ENCODE results near the gene PGAM2.
A peak's percentile ranks its signal among the peaks of the same experiment; 100 is the strongest.

PGAM2 gene

DNA sequence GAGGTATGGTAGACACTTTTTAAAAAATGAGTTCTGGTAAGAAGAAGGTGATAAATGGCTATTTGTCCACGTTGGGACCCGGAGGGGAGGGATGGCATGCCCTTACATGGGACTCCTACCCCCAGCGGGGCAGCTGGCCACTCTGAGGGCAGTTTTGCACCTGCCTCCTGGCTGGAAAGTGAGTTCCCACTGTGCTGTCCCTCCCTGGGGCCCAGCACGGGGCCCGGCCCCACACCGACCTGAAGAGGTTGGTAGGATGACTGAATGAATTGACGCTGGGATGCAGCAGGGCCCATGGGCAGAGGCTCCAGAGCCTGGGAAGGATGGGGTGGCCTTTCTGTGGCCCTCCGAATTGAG lies 38.2 kb upstream of the PGAM2 start:
- no peak for DNase-seq

DNA sequence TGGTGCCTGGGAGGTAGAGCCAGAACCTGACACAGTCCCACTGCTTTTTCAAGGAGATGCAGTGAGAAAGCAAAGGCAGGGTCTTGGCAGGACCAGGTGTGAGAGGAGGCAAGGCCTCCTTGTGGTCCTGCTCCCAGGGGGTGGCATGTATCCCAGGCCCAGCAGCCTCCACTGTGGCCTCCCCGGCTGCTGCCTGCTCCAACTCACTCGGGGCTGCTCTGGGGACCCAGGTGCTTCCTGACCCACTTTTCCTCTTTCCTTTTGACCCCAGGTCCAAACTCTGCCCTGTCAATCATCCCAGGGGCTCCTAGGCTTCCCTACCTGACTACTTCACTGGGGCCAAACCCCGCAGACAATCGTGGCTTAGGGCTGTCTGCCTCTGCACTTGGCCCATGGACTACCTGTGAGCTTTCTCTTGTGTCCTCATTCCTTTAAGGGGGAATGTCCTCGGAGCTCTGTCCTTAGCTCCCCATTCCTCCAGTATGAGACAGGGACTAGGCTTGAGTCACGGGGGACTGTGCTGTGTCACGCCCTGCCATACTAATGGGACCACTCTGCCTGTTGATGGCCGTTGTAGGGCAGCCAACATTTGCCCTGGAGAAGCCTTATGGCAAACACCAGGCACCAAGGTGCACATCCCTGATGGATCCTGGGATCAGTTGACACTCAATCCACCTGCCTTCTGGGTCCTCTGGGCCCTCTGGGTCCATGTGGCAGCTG lies 37.6 kb upstream of the PGAM2 start:
- no peak for DNase-seq

DNA sequence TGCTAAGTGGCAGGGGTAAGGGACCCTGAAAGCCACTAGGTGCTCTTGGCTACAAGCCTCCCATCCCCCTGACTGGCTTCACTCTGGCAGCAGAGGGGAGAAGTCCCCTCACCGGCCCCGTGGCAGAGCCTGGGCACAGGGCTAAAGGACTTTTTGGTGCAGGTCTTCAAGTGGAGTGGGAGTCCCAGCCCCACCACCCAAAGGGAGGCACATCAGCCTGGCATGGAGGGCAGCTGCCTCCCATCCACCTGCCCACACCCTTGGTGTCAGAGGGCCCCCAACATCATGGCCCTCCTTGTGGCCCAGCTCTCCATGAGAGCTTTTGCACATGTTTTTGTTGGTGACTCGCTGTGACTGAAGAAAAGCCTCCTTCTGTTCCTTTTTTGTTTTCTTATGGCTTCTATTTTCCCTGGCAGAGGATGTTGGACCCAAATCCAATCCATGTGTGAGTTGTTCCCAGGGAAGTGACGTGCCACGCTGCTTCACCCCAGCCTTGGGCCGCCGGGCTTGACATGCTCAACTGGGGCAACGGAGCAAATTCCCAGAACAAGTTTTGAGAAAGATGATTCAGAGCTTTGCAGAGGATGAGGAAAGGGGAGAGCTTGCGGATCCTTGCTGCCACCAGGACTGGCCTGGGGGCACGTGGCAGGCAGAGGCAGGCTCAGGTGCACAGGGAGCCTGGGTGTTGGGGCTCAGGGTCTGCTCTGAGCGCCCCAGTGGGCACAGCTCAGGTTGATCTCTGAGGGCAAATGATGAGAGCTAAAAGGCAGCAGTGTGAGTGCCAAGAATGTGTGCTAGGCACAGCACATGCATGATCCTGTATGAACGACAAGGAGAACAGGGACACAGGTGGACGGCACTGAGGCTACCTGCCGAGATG lies 36.8 kb upstream of the PGAM2 start:
- no peak for DNase-seq

DNA sequence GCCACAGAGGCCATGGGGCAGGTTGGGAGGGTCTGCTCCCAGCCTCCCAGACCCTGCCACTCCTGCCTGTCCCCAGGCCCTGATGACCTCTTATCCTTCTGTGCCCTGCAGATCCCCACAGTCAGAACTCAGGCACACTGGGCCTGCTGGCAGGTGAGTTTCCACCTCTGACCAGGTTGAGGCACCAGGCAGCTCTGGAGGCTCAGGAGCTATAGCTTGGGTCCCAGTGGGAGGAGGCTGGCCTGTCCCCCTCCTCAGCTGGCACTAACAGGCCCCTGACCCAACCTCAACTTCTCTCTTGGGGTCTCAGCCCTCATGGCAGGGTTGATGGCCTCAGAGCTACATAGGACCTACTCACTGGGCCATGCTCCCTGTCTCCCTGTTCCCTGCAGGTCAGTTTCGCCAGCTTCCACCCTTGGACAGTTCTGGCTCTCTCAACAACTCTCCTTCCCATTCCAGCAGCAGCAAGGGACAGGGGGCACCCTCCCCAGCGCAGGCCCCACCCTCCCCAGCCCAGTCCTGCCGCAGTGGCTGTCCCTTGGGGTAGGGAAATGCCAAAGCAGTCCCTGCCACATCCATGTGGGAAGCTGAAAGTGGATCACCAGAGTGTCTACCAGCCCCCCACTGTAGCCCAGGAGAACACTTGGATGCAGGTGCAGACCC lies 36.1 kb upstream of the PGAM2 start:
- DNase-seq: no peak

DNA sequence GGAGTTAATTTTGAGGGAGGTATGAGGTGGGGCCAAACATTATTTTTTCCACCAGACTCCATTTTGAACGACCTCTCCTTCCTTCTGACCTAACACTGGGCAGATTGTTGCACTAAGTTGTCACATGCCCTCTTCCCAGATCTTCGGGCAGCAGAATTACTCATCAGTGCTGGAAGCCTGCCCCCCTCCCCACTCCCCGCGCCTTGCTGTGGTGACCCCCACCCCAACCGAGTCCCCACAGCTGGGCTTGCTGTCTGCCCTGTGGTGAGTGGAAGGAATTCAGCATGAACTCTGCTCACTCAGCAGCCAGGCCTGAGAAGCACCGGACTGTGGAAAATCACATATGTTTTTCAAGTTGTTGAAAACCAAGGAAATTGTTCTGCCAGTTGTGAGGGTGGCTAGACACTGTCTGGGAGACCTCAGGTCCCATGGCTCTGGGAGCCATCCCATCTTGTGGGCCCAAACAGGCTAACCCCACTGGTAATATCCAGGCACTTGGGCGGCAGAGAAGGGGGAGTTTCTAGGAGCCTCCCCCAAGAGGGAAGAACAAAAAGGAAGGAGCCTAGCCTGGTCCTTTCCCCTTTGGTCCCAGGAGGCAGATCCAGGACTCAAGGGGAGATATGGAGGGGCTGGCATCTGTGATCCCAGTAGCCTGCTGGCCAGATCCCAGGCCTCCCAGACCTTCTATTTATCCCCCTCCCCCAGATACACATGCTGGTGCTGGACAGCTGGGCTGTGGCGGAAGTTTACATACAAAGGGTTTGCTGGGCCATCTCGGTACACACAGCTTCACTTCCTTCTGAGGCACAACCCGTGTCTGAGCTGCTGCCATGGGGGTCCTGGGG lies 35.3 kb upstream of the PGAM2 start:
- no peak for DNase-seq

DNA sequence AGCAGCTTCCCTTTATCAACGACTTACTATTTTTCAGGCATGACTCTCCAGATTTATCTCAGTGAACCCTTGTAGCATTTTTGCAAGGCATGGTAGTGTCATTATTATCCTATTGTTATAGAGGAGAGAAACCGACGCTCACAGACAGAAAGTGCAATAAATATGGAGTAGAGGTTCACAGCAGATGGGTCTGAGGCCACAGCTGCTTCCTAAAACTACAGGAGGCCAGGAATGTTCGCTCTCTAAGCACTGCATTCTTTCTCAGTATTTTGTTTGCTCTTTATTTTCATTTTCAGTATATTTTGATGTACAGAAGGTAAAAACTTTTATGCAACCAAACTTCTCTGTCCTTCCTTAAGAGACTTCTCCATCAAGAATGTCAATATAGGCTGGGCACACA lies 34.3 kb upstream of the PGAM2 start:
- DNase-seq: no peak

DNA sequence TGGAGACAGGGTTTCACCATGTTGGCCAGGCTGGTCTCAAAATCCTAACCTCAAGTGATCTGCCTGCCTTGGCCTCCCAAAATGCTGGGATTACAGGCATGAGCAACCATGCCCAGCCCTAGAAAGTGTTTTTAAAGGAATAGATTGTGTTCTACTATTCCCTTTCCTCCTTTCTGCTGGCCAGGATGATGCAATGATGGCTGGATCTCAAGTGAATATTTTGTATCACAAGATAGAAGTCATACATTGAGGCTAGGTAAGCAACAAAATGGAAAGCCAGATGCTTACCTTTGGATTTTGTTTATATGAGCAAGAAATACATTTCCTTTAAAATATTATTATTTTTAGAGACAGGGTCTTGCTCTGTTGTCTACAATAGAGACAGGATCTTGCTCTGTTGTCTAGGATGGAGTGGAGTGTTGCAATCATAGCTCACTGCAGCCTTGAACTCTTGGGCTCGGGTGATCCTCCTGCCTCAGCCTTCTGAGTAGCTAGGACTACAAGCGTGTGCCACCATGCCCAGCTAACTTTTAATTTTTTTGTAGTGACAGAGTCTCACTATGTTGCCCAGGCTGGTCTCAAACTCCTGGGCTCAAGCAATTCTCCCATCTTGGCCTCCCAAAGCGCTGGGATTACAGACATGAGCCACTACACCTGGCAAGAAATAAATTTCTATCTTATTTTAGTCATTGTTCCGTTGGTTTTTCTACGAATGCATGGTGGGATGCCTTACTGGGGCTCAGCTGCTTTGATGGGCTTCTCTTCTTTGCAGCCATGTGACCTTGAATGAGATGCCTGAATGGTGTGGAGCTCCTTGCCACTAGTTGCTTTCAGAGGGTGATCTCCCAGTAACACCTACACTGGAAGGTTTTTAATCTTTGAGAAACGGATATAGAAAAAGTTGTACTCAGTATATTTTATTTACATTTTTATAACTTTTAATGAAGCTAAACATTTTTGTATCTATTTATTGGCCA lies 33.0 kb upstream of the PGAM2 start:
- no peak for DNase-seq

DNA sequence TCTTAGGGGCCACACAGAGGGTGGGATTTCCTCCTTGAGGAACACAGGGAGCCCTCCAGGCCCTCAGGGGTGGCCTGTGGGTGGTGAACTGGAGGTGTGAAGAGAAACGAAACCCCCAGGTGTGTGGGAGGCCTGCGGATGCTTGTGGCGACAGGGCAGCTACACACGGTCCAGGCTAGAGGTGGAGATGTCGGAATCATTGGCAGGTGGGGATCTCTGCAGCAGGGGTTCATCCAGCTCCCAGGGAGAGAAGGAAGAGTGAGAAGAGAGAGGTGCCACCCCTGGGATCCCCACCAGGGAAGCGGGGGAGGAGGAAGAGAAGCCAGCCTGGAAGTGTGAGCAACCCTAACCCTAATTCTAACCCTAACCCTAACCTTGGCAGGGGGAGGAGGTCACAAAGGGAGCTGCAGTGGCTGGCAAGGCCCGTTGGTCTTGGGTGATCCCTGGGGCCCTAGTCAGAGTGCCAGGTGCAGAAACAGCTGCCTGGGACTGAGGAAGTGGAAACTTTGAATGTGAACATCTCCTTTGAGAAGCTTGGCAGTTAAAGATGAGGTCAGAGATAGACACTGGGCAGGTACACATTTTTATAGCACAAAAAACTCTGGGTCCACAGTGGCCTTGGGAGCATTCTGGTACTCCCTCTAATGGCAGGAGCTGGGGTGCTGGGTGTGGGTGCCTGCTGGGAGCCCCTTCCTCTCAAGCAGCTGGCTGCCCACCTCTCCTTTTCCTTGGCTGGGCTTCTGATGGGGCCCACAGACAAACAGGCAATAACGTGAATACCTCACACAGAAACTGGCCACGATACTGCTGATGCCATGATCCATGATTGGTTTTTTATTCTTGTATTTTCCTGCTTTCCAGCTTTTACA lies 31.9 kb upstream of the PGAM2 start:
- DNase-seq: peak in 1 of 5 experiments; percentile 84

DNA sequence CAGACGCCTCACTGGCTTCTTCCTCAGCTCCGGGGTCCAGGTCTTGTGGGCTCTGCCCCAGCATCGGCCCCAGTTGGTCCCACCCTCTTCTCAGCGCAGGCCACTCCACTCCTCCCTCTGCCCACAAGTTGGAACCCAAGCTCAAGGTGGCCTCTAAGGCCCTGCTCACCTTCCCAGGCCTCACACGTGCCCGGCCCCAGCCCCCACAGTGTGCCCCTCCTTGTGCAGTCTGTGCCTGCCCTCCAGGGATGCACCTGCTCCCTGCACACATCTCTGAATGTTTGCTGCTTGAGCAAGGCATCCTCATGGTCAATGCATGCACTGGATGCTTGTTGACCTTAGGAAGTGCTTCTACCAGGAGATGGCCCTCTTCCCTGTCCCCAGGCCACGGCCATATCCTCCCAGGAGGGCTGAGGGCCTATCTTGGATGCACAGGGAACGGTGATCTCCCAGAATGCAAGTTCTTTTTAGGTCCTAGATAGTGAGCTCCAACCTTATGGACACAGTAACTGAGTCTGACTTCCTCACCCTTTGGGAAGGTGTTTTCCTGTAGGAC lies 31.0 kb upstream of the PGAM2 start:
- DNase-seq: no peak

DNA sequence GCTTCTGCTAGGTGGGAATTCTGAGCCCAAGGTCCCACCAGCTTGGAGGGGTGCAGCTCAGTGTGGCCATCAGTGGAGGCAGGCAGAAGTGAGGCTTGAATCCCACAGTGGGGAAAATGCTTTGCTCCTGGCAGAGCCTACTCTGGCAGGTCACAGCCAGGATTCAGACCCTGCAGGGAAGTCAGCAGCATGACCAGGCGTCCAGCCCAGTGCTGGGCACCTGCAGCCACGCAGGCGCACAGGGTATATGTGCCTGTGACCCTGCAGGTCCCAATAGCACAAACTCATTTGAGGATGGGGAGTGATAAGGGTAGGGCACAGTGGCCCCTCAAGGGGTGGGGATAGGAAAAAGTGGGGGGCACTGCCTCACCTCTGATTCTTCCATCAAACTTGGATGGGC lies 30.4 kb upstream of the PGAM2 start:
- DNase-seq: no peak

DNA sequence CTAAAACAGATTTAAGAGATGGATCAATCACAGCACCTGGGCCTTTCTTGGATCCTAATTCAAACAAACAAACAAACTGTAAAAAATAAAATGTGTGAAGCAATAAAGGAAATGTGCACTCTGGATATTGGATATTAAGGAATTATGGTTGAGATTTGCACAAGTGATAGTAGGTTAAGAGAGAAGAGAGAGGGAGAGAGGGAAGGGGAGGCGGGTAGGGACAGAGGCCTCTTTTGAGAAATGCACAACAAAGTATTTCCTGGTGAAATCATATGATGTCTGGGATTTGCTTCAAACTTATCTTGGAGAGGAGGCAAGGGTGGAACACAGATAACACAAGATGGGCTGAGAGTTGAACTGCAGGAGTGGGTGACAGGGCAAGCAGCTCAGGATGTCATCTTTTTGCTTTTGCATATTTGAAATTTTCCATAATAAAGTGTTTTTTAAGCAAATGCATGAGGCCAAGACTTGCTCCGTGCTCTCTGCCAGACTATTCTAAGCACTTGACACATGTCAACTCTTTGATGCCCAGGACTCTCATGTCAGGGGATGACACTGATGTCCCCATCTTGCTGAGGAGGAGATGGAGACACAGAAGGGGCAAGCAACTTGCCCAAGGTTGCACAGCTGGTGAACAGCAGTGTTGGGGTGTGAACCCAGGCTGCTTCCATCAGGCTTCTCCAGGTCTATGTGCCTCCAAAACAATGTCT lies 29.7 kb upstream of the PGAM2 start:
- no peak for DNase-seq

DNA sequence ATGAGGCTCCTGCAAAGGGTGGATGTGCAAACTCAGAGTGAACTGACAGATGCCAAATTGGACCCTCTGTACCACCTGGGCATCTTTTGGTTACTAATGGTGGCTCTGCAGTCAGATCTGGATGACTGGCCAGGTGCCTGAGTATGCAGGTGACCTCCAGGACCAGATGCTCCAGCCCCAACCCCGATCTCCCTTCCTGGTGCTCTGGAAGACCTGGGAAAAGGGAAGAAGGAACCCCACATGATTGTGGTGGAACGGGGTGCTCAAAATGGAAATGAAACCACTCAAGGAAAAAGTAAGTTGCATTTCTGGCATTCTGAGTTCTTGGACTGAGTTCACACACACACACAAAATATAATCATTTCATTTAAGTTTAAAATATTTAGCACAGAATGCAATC lies 29.0 kb upstream of the PGAM2 start:
- no peak for DNase-seq

DNA sequence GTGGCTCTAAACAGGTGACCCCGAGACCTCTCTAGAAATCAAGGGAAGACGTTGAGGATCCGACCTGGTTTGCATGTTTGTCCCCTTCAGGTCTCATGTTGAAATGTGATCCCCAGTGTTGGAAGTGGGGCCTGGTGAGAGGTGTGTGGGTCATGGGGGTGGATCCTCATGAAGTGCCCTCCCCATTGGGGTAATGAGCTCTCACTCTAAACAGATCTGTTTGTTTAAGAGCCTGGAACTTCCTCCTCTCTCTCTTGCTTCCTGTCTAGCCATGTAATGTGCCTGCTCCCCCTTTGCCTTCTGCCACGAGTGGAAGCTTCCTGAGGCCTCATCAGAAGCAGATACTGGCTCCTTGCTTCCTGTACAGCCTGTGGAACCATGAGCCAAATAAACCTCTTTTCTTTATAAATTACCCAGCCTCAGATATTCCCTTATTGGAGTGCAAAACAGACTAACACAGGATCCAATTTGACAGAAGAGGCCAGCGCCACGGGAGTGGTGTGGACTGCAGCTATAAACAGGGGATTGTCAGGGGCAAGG lies 27.8 kb upstream of the PGAM2 start:
- no peak for DNase-seq

DNA sequence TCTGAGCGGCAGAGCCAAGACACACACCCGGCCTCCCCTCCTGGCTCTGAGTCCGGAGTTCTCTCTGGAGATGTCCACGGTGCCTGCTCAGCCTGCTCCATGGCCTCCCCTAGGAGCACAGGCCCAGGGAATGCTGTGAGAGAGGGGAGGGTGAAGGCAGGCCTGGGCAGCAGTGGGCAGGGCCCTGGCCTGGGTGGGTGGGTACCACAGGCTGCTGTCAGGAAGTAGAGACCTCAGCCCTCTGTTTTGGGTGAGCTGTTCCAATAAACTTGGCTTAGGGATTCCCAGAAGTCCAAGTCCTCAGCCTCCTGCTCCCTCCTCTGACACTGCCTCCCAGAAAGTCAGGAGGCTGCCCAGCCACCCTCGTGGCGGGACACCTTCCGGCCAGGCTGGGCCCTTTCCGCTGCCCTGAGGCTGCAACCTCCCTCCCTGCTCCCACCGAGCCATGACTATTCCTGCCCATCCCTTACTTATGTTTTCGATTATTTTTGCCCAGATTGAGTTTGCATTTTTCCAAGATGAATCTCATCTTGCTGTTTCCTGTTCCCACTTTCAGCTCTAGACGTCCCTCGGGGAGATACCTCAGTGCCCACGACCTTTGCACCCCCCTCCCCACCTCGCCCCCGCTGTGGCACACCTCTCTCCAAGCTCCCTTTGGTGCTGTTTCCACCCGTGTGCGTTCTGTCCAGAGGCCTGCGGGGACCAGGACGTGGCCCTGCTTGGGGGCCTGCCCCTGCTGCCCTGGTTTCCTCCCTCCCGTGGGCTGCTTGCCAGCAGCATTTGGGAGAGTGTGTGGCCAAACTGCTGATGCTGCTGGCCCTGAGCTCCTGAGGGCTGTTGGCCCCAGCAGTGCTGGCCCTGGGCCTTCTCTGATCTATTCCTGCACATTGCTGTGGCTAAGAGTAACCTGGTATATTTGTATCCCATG lies 22.8 kb upstream of the PGAM2 start:
- no peak for DNase-seq

DNA sequence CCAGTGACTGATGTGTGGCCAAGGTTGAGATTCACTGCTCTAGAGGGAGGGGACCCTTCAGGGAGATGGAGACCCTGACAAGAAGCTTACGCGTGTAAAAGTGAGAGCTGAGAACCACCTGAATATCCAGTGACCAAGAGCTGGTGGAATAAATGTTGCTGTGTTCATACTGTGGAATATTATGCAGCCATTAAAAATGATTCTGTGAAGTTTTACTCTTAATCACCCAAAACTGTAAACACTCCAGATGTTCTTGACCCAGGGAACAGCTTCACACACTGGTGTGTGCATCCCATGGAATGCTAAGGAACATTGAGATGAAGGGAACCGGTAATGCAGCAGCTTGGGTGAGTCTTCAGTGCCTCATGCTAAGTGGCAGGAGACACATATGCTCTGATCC lies 21.3 kb upstream of the PGAM2 start:
- DNase-seq: no peak

DNA sequence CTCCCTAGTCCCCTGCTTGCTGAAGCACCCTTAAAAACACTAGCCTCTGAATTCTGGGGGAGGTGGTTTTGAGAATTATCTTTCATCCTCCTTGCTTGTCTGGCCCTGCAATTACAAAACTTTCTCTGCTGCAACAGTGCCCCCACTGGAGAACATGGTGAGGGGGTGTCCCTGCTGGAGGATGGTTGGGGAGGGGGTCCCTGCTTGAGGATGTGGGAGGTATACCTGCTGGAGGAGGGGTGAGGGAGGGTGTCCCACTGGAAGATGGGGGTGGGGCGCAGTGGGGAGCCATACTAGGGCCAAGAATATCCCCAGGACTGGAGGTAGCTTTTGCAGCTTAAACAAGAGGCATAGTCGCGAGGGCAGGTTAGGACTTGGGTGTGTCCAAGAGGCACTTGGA lies 20.2 kb upstream of the PGAM2 start:
- DNase-seq: no peak

DNA sequence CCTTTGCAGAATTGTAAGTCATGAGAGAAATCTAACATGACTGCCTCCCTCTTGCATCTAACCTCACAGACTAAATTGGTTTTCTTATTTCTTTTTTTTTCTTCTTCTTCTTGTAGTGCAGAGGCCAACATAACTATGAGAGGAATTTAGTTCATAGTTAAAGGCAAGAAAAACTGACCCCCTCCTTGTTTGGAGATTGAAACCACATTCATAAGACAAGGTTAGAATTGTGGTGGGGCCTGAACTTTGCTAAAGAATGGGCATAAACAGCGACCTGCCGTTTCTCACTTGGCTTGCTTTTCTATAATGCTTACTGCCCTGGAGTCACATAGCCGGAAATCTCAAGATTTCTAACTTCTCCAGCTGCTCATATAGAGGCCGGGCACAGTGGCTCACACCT lies 19.3 kb upstream of the PGAM2 start:
- no peak for DNase-seq

DNA sequence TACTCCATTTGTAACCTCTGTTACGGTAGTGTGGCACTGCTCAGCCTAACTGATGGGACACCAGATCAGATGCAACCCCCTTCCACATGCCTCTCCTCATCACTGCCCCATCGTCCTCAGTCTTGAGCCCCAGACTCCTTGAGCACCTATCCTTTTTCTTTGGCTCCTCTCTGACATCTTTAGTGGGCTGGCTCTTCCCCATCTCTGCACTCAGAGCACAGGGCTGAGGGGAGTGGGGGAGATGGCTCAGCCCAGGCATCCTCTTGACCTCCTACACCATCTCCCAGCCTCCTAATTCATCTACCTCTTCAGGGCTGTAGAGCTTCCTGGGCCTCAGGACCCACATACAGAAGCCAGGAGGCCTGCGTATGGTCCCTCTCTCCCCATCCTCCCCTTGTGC lies 18.4 kb upstream of the PGAM2 start:
- DNase-seq: no peak
